Muscle of arm (tissue), 12 donors: ENCODE results near the gene THAP7. TPM values are rescaled to one million over a fixed set of nuclear protein-coding genes. Genes with fewer than 3 reads are reported as not detected.
A peak's percentile ranks its signal among the peaks of the same experiment; 100 is the strongest.

Experiments used
- DNase-seq: peaks from one replicate; pipeline ENCODE4 v3.0.0-alpha.2; 2013
- polyA plus RNA-seq, 12 donors: library from polyadenylated mRNA; unstranded; fragments of 120-200 nt; gene quantifications; one replicate each; pipeline ENCODE4 v1.2.1, GENCODE V29; 2013; ENCODE audit not compliant: insufficient read length in 12 of 12

The THAP7 gene
- polyA plus RNA-seq, 12 donors: 11.2 to 20.3 (median 14.9) TPM; not detected in 1

GRCh38 chr22:21032868-21033688 is 31.2 kb upstream of the THAP7 start:
- no peak for DNase-seq

GRCh38 chr22:21032037-21032867 is 30.3 kb upstream of the THAP7 start, which contains the start of gene SLC7A4:
TSS of gene SLC7A4 (minus strand) at chr22:21032561. CDS start at chr22:21031812, 749 bp downstream.
- no peak for DNase-seq

GRCh38 chr22:21031545-21032036 is 29.7 kb upstream of the THAP7 start:
- DNase-seq: no peak

GRCh38 chr22:21030621-21031544 is 29.0 kb upstream of the THAP7 start:
- DNase-seq: no peak

- no peak for DNase-seq
Observed at GRCh38 chr22:21030032-21030431, 28.1 kb upstream of the THAP7 start.

DNA sequence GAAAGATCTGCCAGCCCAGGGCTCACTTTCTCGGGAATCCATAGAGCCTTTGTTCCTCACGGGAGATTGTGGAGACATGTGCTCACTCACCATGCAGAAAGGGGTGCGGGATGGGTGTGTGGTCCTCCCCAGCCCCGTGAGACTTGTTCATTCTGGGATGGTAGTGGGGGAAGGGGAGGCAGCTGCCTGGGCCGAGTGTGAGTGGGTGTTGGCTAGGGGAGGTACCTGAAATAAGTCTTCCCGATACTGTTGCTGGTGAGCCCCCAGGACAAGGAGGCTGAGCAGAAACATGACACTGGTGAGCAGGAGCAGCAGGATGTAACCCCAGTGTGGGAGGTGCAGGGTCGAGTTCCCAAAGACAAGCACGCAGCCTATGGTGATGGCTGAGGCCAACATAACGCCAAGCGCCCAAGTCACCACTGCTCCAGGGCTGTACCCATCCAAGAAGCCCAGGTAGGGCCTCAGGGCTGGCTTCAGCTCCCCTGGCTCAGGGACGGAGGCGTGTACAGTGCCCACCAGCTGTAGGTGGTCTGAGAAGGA is 27.6 kb upstream of the THAP7 start:
- no peak for DNase-seq

DNA sequence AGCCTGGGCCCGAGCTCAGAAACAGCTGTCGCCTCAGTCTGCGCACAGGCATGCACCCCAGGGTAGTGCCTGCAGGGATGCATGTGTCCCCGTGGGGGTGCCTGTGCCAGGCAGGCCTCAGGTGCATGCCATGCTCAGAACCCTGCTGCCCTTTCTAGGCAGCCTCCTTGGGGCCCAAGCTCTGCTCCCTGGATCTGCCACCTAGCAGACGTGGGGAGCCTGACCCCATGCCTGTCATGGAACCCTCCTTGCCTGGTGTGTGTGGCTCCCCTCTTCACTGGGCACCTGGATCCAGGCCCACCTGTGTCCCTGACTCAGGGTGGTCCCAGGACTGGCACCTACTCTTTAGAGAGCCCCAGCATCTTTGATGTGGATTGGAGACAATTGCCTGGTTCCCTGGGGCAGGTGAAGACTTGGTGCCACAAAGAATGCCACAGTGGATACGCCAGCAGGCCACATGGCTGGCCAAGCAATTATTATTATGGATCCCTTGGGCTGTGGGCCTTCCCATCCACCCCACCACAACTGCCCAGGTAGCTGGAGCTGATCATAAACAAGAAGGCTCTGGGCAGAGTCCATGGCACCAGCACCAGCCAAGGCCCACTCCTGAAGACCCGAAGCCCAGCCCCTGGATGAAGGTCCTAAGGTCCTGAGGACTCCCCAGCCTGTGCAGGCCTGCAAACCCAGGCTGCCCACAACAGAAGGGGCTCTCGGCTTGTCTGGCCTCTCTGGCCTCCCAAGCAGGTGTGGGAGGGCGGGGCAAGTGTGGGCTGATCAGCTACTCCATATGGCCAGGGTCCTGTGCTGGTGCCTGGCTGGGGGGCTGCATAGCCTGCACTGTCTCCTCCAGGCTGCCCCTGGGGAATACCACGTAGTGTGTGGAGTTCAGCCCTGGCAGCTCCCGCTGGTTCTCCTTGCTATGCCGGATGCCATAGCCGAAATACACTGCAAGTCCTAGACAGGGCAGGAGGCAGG is 26.6 kb upstream of the THAP7 start:
- DNase-seq: no peak

DNA sequence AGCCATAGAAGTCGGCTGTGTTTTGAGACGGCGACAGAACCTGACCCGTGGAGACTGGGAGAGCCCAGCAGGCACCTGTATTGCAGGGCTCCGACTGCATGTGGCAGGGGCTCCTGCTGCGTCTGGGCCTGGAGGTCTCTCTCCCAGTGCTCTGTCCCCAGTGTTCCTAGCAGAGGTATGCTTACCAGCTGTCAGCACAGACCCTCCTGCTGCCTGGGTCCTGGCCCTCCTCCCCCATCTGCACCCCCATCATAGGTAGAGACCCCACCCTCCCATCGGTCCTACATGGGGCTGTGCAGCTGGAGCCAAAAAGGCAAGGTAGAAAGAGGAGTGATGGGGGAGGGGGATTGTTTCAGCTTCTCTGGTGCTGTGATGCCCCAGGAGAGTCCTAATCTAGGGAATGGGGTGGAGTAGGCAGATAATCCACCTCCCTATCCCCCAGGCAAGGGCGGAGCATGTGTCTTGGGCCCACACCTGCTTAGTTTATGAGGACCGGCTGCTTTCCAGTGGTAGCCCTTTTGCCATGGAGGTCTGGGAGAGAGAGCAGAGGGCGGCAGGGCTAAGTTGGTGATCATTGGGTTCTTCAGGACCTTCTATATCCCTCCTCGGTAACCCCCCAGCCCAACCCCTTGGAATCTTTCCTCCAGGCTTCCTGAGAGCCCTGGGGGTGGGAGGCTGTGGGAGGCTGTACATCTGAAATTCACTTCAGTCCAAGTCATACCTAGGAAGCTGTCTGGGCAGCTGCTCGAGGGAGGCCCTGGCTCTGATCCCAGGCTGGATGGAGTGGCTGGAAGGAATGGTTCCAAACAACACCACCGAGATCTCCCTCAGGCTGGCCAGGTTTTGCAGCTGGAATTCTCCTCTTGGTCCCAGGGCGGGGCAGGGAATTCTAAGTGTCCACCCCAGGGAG is 25.1 kb upstream of the THAP7 start:
- DNase-seq: peak; percentile 47

DNA sequence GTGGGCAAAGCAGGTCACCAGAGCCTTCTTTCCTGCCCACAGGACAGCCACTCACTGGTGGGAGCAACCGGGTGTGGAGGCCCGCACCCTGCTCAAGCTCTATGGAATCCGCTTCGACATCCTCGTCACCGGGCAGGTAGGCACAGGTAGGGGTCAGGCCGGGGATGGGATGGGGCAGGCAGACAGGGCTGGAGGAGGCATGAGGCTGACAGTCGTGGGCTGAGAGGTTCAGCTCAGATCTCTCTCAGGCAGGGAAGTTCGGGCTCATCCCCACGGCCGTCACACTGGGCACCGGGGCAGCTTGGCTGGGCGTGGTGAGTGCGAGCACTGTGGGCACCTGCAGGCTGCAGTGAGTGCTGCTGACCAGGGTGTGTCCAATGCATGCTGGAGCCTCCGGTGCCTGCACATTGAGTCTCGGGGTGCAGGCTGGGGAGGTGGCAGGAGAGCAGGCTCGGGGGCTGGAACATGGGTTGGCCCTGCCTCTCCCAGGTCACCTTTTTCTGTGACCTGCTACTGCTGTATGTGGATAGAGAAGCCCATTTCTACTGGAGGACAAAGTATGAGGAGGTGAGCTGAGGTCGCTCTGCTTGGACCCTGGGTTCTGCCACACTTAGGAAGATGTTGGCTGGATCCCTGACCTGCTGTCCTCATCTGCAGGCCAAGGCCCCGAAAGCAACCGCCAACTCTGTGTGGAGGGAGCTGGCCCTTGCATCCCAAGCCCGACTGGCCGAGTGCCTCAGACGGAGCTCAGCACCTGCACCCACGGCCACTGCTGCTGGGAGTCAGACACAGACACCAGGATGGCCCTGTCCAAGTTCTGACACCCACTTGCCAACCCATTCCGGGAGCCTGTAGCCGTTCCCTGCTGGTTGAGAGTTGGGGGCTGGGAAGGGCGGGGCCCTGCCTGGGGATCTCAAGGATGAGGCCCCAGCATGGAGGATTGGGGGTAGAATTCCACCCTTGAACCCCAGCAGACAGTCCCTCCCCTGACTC is 24.1 kb upstream of the THAP7 start:
- DNase-seq: no peak

DNA sequence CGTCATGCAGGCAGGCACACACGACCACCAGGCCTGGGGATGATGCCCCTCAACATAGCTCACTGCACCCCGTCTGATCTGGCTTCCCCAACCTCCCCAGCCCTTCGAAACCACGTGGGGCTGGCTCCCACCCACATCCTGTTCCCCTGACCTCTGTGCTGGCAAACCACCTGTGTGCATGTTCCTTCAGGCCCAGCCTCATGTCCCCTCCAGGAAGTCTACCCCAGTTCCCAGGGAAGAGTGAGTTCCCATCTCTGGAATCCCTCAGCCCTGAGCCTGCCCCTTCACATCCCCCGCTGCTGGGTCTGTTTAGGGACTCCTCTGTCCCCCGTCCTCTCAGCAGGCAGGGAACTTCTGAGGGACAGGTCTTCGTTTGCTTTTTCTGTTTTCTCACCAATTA is 23.3 kb upstream of the THAP7 start:
- no peak for DNase-seq

- no peak for DNase-seq
Observed at GRCh38 chr22:21022955-21023614, 21.2 kb upstream of the THAP7 start.

DNA sequence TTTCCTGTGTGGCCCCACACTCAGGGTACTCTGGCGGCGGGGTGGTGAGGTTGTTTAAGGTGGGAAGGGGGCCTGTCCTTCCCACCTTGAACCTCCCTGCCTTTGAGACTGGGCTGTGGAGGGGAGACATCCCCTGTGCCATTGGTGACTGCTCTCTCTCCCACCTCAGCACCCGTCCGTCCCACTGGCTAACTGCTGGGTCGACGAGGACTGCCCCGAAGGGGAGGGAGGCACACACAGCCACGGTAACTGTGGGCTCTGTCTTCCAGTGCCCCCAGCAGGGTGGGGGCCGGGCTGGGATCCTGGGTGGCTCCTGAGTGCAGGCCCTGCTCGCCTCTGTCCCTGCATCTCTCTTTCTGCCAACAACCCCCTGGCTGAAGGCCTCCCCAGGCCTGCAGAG is 20.6 kb upstream of the THAP7 start:
- no peak for DNase-seq

DNA sequence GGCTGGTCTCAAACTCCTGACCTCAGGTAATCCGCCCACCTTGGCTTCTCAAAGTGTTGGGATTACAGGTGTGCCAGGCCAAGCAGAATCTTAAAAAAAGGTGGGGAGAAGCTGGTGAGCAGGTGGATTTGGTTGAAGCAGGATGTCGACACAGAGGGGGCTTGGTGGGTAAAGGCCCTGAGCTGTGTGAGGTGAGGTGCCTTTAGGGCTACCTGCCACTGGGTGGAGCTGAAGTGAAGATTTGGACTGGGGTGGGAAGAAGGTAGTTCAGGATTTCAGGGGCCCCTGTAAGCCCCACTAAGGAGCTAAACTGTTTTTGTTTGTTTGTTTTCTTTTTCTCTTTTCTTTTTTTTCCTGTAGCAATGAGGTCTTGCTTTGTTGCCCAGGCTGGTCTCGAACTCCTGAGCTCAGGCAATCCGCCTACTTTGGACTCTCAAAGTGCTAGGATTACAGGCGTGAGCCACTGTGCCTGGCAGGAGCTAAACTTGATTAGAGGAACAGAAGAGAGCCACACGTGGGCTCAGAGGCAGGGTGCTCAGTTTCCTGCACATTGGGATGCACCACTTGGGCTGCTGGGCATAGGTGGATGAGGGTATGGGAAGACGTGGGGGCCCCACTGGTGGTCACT is 19.0 kb upstream of the THAP7 start:
- no peak for DNase-seq

- no peak for DNase-seq
Observed at GRCh38 chr22:21018314-21018713, 16.4 kb upstream of the THAP7 start.

GRCh38 chr22:21016644-21017420 is 14.9 kb upstream of the THAP7 start:
- DNase-seq: no peak
